Gastrocnemius medialis (tissue), 4 donors: ENCODE data around the gene LAYN.

Experiments
- CTCF ChIP-seq, 5 experiments: fragments of 450-650 bp in 3 of 5; fragments of 200-600 bp in 2 of 5; sonication (generic) in 2 of 5; IDR thresholded peaks in 4 of 5; conservative IDR thresholded peaks in 1 of 5; 1 replicate in 4 of 5; 2 replicates in 1 of 5; pipeline ENCODE4 v1.5.1; 2016 to 2019; ENCODE audit warnings: antibody characterized with exemption in 5 of 5, mild to moderate bottlenecking in 3 of 5, moderate library complexity in 3 of 5
- POLR2A ChIP-seq, 2 donors: fragments of 450-650 bp; IDR thresholded peaks; one replicate each; pipeline ENCODE4 v1.6.1; 2017; ENCODE audit warnings: antibody characterized with exemption in 2 of 2, mild to moderate bottlenecking in 2 of 2, moderate library complexity in 2 of 2

DNA sequence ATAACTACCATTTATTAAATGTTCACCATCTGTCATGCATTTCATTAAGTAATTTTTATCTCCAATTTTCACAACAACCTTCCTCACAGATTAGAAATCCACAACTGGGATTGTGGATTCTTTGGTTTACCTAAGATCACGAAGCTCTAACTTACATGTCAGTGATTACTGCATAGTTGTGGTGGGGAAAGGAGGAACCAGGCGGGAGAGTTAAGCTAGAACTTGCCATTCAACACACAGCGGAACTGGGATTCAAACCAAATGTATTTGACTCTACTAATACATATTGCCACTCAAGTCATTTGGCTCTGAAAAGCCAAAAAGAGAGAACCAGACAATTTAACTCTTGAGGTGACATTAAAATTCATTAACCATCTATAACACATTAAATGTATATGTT is 10.4 kb upstream of the LAYN start:
- TF ChIP-seq CTCF (IDR thresholded peaks at IDR 0.05 in 4 of 5, conservative IDR thresholded peaks at IDR 0.05 in 1 of 5) = no peak
- TF ChIP-seq POLR2A (IDR thresholded peaks at IDR 0.05) = no peak
